Upper lobe of left lung (tissue), 4 donors: ENCODE results near the gene ADAMTSL3.

Experiments
- CTCF ChIP-seq, 6 experiments: fragments of 450-650 bp in 4 of 6; fragments of 200-600 bp in 2 of 6; sonication (generic) in 2 of 6; IDR thresholded peaks; one replicate each; pipeline ENCODE4 v1.5.1; 2016 to 2019; ENCODE audit warnings: antibody characterized with exemption in 6 of 6
- EP300 ChIP-seq, 4 donors: sonication (generic); formaldehyde crosslinking; IDR thresholded peaks; one replicate each; pipeline ENCODE4 v1.5.1; 2017; ENCODE audit warnings: antibody characterized with exemption in 4 of 4, control low read depth in 2 of 4
- POLR2A ChIP-seq, 4 donors: fragments of 450-650 bp; IDR thresholded peaks; one replicate each; pipeline ENCODE4 v1.5.1; 2016 to 2017; ENCODE audit warnings: antibody characterized with exemption in 4 of 4, mild to moderate bottlenecking in 2 of 4
- POLR2AphosphoS5 ChIP-seq, 2 donors: sonication (generic); formaldehyde crosslinking; IDR thresholded peaks; one replicate each; pipeline ENCODE4 v1.5.1; 2017; ENCODE audit warnings: antibody characterized with exemption in 2 of 2

DNA sequence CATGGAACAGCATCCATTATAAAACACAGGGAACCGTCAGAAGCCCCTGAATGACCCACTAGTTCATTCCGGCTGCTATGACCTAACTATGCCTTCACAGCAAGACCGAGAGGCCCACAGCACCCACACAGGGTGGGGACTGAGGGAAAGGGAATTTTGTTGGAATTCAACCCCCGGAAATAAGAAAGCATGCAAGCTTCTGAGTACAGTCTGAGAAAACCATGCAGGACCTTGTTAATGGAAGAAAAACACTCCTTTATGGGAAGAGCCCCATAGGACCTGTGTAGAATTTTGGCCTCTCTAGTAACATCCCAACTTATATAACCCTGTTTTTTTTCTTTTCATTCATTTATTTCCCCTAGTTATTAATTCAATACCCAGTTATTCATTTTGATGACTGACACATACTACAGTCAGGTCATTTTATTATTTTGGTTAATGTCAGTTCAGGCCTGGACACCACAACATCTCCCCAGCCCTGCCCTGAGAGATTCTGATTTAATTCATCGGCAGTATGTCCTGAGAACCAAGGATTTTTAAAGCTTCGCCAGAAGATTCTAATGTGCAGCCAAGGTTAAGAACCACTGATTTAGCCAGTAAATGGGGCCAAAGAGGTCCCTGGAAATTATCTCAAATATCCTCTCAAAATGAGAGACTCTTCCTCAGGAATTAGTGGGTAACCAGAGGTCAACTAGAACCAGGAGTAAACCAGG, 350.0 kb downstream of the ADAMTSL3 start:
- TF ChIP-seq POLR2A (IDR thresholded peaks at IDR 0.05) (no peak), CTCF (IDR thresholded peaks at IDR 0.05) (no peak), EP300 (IDR thresholded peaks at IDR 0.05) (no peak), POLR2AphosphoS5 (IDR thresholded peaks at IDR 0.05) (no peak)
